EL (cell line): ENCODE results near the gene ROMO1.
A peak's percentile ranks its signal among the peaks of the same experiment; 100 is the strongest.
"Not testable (repeated sequence)": the region's sequence is repeated elsewhere in the genome, so short reads cannot be mapped to it uniquely, and the experiment has no call there.

Source experiments
- DNase-seq: peaks from one replicate; pipeline ENCODE4 v3.0.0-alpha.2; 2016

The ROMO1 gene

GRCh38 chr20:35731862-35732643 is 32.8 kb downstream of the ROMO1 start:
- DNase-seq, result no peak

GRCh38 chr20:35732644-35732982 is 33.4 kb downstream of the ROMO1 start:
- DNase-seq, result no peak

- no peak for DNase-seq
Observed at GRCh38 chr20:35734374-35734773, 35.2 kb downstream of the ROMO1 start.

GRCh38 chr20:35734777-35735649 is 35.8 kb downstream of the ROMO1 start:
- no peak for DNase-seq

- DNase-seq, result peak; percentile 4
Observed at GRCh38 chr20:35735826-35736470, 36.7 kb downstream of the ROMO1 start.

GRCh38 chr20:35737865-35738333 is 38.7 kb downstream of the ROMO1 start:
- DNase-seq, result no peak

- no peak for DNase-seq
Observed at GRCh38 chr20:35738410-35739179, 39.4 kb downstream of the ROMO1 start.

GRCh38 chr20:35739294-35740163 is 40.3 kb downstream of the ROMO1 start:
- peak; percentile 52 for DNase-seq

GRCh38 chr20:35741892-35742740 is 42.9 kb downstream of the ROMO1 start, which contains the start of gene RBM39:
Gene RBM39 (minus strand): TSS chr20:35742260. CDS start chr20:35740874, 1,386 bp downstream.
- DNase-seq, result peak; percentile 100

- DNase-seq, result peak; percentile 30
Observed at GRCh38 chr20:35742741-35743523, 43.7 kb downstream of the ROMO1 start.

- DNase-seq, result peak; percentile 23
Observed at GRCh38 chr20:35743693-35744491, 44.7 kb downstream of the ROMO1 start.

- DNase-seq, result not testable (repeated sequence)
Observed at GRCh38 chr20:35744492-35744841, 45.3 kb downstream of the ROMO1 start.
